ENCODE data around the gene TRIL.

The TRIL gene

DNA sequence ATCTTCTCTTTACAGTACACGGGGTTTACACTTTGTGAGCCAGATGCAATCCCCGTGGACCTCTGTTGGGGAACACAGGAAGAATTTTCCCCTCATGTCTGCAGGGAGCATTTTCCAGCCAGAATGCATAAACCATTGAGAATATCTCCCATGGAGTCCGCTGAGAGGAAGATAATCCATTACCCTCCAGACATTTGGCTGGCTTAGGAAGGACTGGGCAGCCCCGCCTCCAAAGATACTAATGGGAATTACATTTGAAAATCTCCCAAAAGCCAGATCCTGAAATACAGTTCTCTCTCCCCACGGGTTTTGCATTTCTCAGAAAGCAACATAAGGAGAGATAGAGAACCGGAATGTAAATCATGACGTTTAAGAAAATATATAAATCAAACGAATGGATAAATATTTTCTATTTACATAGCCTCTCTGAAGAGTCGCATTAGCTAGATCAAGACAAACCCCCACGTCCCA is 53.5 kb downstream of the TRIL start:
- TF ChIP-seq, protein P1, sequence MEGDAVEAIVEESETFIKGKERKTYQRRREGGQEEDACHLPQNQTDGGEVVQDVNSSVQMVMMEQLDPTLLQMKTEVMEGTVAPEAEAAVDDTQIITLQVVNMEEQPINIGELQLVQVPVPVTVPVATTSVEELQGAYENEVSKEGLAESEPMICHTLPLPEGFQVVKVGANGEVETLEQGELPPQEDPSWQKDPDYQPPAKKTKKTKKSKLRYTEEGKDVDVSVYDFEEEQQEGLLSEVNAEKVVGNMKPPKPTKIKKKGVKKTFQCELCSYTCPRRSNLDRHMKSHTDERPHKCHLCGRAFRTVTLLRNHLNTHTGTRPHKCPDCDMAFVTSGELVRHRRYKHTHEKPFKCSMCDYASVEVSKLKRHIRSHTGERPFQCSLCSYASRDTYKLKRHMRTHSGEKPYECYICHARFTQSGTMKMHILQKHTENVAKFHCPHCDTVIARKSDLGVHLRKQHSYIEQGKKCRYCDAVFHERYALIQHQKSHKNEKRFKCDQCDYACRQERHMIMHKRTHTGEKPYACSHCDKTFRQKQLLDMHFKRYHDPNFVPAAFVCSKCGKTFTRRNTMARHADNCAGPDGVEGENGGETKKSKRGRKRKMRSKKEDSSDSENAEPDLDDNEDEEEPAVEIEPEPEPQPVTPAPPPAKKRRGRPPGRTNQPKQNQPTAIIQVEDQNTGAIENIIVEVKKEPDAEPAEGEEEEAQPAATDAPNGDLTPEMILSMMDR (IDR thresholded peaks at IDR 0.05; ENCODE audit: low read depth, low read length): no peak
- no peak for DNase-seq (ENCODE audit: extremely low read depth, low read depth)

DNA sequence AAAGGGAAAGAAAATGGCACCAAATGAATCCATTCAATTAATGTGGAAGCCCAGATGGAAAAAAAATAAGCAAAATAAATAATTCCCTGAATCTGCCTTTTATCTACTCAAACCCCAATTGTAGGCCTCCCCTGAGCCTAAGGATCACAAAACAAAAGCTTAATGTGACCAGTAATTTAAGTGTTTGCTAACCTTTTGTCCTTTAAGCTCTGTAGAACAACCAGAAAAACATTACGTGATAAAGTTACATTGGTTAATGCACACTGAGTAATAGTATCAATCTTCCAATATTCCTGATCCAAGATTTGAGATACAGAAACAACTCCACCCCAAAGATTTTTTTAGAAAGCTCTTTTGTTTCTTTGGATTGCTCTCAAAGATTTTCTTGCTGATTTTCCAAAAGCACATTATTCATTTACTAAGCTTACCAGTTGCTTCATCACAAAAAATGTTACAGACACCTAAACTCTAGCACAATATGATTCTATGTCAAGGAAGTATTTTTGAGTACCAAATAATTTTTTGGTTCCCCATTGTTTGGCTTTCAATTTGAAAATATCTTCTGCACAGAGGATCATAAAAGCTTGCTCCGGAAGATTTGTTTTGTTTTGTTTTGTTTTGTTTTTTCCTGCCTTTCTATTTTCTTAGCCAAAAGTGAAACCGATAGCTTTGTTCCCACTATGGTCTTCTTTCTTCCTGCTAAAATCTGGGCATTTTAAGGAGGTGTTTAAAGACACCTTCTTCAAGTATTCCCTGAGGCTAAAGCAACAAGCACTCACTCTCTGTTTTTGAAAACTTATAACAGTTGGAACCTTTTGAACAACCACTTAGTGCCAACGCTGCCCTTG is 54.2 kb downstream of the TRIL start:
- no peak for DNase-seq (ENCODE audit: extremely low read depth, low read depth)
- TF ChIP-seq, protein P1 (IDR thresholded peaks at IDR 0.05; ENCODE audit: low read depth, low read length): no peak

Measured in AG09319 (cell line).